Chondrocyte (in vitro differentiated cells): ENCODE results near the gene TMEM214. TPM values are rescaled to one million over a fixed set of nuclear protein-coding genes. Genes with fewer than 3 reads are reported as not detected.

ENCODE experiments used
- DNase-seq: peaks from one replicate; pipeline ENCODE4 v3.0.0; 2021; ENCODE audit warnings: mixed read lengths, low spot score
- H3K27ac Mint-ChIP-seq: one replicate; pipeline ENCODE4 v1.8.0; 2021; ENCODE audit warnings: mild to moderate bottlenecking, moderate library complexity, mixed read lengths; ENCODE audit not compliant: unreplicated experiment
- H3K27me3 Mint-ChIP-seq: 2 replicates; pipeline ENCODE4 v1.8.0; 2021; ENCODE audit warnings: low read depth, mixed read lengths
- H3K36me3 Mint-ChIP-seq: 2 replicates; pipeline ENCODE4 v1.8.0; 2021; ENCODE audit warnings: low read depth, mixed read lengths
- H3K4me1 Mint-ChIP-seq: 2 replicates; pipeline ENCODE4 v1.8.0; 2021; ENCODE audit warnings: low read depth, mild to moderate bottlenecking, mixed read lengths
- H3K4me3 Mint-ChIP-seq: one replicate; pipeline ENCODE4 v1.8.0; 2021; ENCODE audit warnings: mild to moderate bottlenecking, moderate library complexity, mixed read lengths; ENCODE audit not compliant: unreplicated experiment
- H3K9me3 Mint-ChIP-seq: 2 replicates; pipeline ENCODE4 v1.8.0; 2021; ENCODE audit warnings: low read depth, mixed read lengths
- CTCF ChIP-seq: fragments of 200-600 bp; sonication (generic); IDR thresholded peaks from 2 replicates; pipeline ENCODE4 v1.5.0; 2021; ENCODE audit warnings: antibody characterized with exemption, mild to moderate bottlenecking, moderate library complexity
- total RNA-seq: library from RNA; stranded (reverse); gene quantifications from 3 replicates; pipeline ENCODE4 v1.2.1, GENCODE V29; 2021

TMEM214 gene
- total RNA-seq, 1 donor from 2014 or later, result 107 TPM

- Mint-ChIP-seq H3K4me3 (peak overlapping the region; percentile 73), H3K9me3 (no peaks in the 10 kb centered on the region), H3K36me3 (peaks cover 5% of the 10 kb centered on the region), H3K4me1 (peaks cover 29% of the 10 kb centered on the region), H3K27ac (peak overlapping the region; percentile 91), H3K27me3 (no peaks in the 10 kb centered on the region)
- TF ChIP-seq CTCF, result no peak
- DNase-seq, result no peak
These were observed 52.4 kb downstream of the TMEM214 start for GRCh38 chr2:27085062-27085672.

- Mint-ChIP-seq H3K27ac (peak overlapping the region; percentile 91), H3K4me3 (peak overlapping the region; percentile 73), H3K4me1 (peaks cover 24% of the 10 kb centered on the region), H3K36me3 (peaks cover 4% of the 10 kb centered on the region), H3K27me3 (no peaks in the 10 kb centered on the region), H3K9me3 (no peaks in the 10 kb centered on the region)
- DNase-seq, result no peak
- peak; percentile 73 for TF ChIP-seq CTCF
These were observed 52.9 kb downstream of the TMEM214 start for GRCh38 chr2:27085673-27086089.

GRCh38 chr2:27086090-27086723 lies 53.4 kb downstream of the TMEM214 start:
- peak; percentile 86 for TF ChIP-seq CTCF
- H3K9me3 Mint-ChIP-seq, result no peaks in the 10 kb centered on the region
- peak overlapping the region; percentile 73 for H3K4me3 Mint-ChIP-seq
- H3K36me3 Mint-ChIP-seq, result peaks cover 3% of the 10 kb centered on the region
- no peaks in the 10 kb centered on the region for H3K27me3 Mint-ChIP-seq
- H3K27ac Mint-ChIP-seq, result peak overlapping the region; percentile 92
- DNase-seq, result no peak
- H3K4me1 Mint-ChIP-seq, result peaks cover 19% of the 10 kb centered on the region

- H3K36me3 Mint-ChIP-seq, result no peaks in the 10 kb centered on the region
These were observed 54.2 kb downstream of the TMEM214 start, which contains the start of gene KHK for GRCh38 chr2:27086724-27087593. TSS of gene KHK (plus strand) at chr2:27086772. CDS start at chr2:27087260, 488 bp downstream.

More at GRCh38 chr2:27086724-27087593, 54.2 kb downstream of the TMEM214 start, which contains the start of gene KHK:
- DNase-seq, result no peak
- H3K27me3 Mint-ChIP-seq, result no peaks in the 10 kb centered on the region
- TF ChIP-seq CTCF, result peak; percentile 54
- H3K27ac Mint-ChIP-seq, result peak within 1 kb of the TSS; percentile 92
- peak within 1 kb of the TSS; percentile 73 for H3K4me3 Mint-ChIP-seq
- H3K9me3 Mint-ChIP-seq, result no peaks in the 10 kb centered on the region
- H3K4me1 Mint-ChIP-seq, result peaks cover 14% of the 10 kb centered on the region
